ENCODE results near the gene PSORS1C2.

The PSORS1C2 gene

GRCh38 chr6:31129130-31129529 is 9.7 kb downstream of the PSORS1C2 start:
- Histone ChIP-seq H3K9me3 (no peaks in the 10 kb centered on the region), H3K27ac (no peak overlapping the region), H3K4me1 (peaks cover 0 to 12% (median 5%) of the 10 kb centered on the region in 4 donors), H3K36me3 (no peaks in the 10 kb centered on the region), H3K4me3 (no peak overlapping the region), H3K27me3 (no peaks in the 10 kb centered on the region)
- intact Hi-C loops (cut with DNase I; ENCODE audit: low total_unique reads), result no loop called here
- no peak for DNase-seq
- TF ChIP-seq CTCF (IDR thresholded peaks at IDR 0.05), result no peak

- no peak overlapping the region for H3K4me3 ChIP-seq
- peaks cover 0 to 18% (median 9%) of the 10 kb centered on the region in 4 donors for H3K4me1 ChIP-seq
- H3K36me3 ChIP-seq, result no peaks in the 10 kb centered on the region
- H3K27ac ChIP-seq, result no peak overlapping the region
- no peaks in the 10 kb centered on the region for H3K9me3 ChIP-seq
- peak; percentile 61 to 90 for TF ChIP-seq CTCF (IDR thresholded peaks at IDR 0.05)
- DNase-seq, result peak in 1 of 2 donors; percentile 45
- intact Hi-C loops (cut with DNase I; ENCODE audit: low total_unique reads), result no loop called here
- H3K27me3 ChIP-seq, result no peaks in the 10 kb centered on the region
These were observed 10.7 kb downstream of the PSORS1C2 start for GRCh38 chr6:31128093-31128676.

GRCh38 chr6:31126396-31127175 is 12.3 kb downstream of the PSORS1C2 start:
- no peaks in the 10 kb centered on the region for H3K36me3 ChIP-seq
- no peak overlapping the region for H3K27ac ChIP-seq
- no peak overlapping the region for H3K4me3 ChIP-seq
- DNase-seq, result no peak
- no peaks in the 10 kb centered on the region for H3K9me3 ChIP-seq
- no peak for TF ChIP-seq CTCF (IDR thresholded peaks at IDR 0.05)
- intact Hi-C loops (cut with DNase I; ENCODE audit: low total_unique reads), result no loop called here
- H3K4me1 ChIP-seq, result peaks cover 0 to 33% (median 22%) of the 10 kb centered on the region in 4 donors
- no peaks in the 10 kb centered on the region for H3K27me3 ChIP-seq

- no peak for TF ChIP-seq CTCF (IDR thresholded peaks at IDR 0.05)
- Histone ChIP-seq H3K4me3 (no peak overlapping the region), H3K27me3 (no peaks in the 10 kb centered on the region), H3K9me3 (no peaks in the 10 kb centered on the region), H3K36me3 (no peaks in the 10 kb centered on the region), H3K27ac (no peak overlapping the region), H3K4me1 (peaks cover 0 to 33% (median 22%) of the 10 kb centered on the region in 4 donors)
- intact Hi-C loops (cut with DNase I; ENCODE audit: low total_unique reads), result no loop called here
- DNase-seq, result no peak
These were observed 13.1 kb downstream of the PSORS1C2 start for GRCh38 chr6:31125586-31126363.

GRCh38 chr6:31125162-31125561 is 13.7 kb downstream of the PSORS1C2 start:
- intact Hi-C loops (cut with DNase I; ENCODE audit: low total_unique reads), result no loop called here
- no peak for TF ChIP-seq CTCF (IDR thresholded peaks at IDR 0.05)
- no peak for DNase-seq

More at GRCh38 chr6:31125162-31125561, 13.7 kb downstream of the PSORS1C2 start:
- Histone ChIP-seq H3K27me3 (no peaks in the 10 kb centered on the region), H3K9me3 (no peaks in the 10 kb centered on the region), H3K4me1 (peaks cover 0 to 33% (median 22%) of the 10 kb centered on the region in 4 donors), H3K36me3 (no peaks in the 10 kb centered on the region), H3K4me3 (no peak overlapping the region), H3K27ac (no peak overlapping the region)

All from tibial artery (tissue), 4 donors.